Thyroid gland (tissue), 4 donors: ENCODE results near the gene COL20A1. TPM values are rescaled to one million over a fixed set of nuclear protein-coding genes. Genes with fewer than 3 reads are reported as not detected.
A peak's percentile ranks its signal among the peaks of the same experiment; 100 is the strongest.

ENCODE experiments used
- DNase-seq, 2 donors: peaks; one replicate each; pipeline ENCODE4 v3.0.0-alpha.2; 2019
- H3K27ac ChIP-seq, 3 donors: fragments of 200-600 bp; sonication (generic); 1 replicate in 2 of 3; 2 replicates in 1 of 3; pipeline ENCODE4 v1.5.1; 2016 to 2019; ENCODE audit warnings: mild to moderate bottlenecking in 1 of 3, moderate library complexity in 1 of 3
- H3K27me3 ChIP-seq: fragments of 200-600 bp; sonication (generic); one replicate; pipeline ENCODE4 v1.5.1; 2019
- H3K36me3 ChIP-seq, 2 donors: fragments of 200-600 bp; sonication (generic); one replicate each; pipeline ENCODE4 v1.5.1; 2016 to 2019
- H3K4me1 ChIP-seq, 2 donors: fragments of 200-600 bp; sonication (generic); one replicate each; pipeline ENCODE4 v1.5.1; 2017 to 2019
- H3K4me3 ChIP-seq, 3 donors: fragments of 200-600 bp; sonication (generic); replicated peaks in 1 of 3; 1 replicate in 2 of 3; 2 replicates in 1 of 3; pipeline ENCODE4 v1.5.1; 2016; ENCODE audit warnings: mild to moderate bottlenecking in 1 of 3
- H3K9me3 ChIP-seq: fragments of 200-600 bp; sonication (generic); one replicate; pipeline ENCODE4 v1.5.1; 2017
- POLR2A ChIP-seq, 2 donors: fragments of 450-650 bp; IDR thresholded peaks; one replicate each; pipeline ENCODE4 v1.6.1; 2017; ENCODE audit warnings: antibody characterized with exemption in 2 of 2, mild to moderate bottlenecking in 2 of 2, moderate library complexity in 1 of 2
- WGBS, 2 donors: methylation state at CpG; one replicate each; pipeline ENCODE4 v1.1.5; 2017; 5-methylcytosine and 5-hydroxymethylcytosine counted together
- intact Hi-C: fragments of 100-400 bp; cut with DNase I; formaldehyde crosslinking; loops from one replicate; pipeline ENCODE4 v1.15.1; 2023
- total RNA-seq, 4 donors: library from RNA; depleted of rRNA; stranded (reverse); fragments of >200 nt; gene quantifications; one replicate each; pipeline ENCODE4 v1.2.3, GENCODE V29; 2016
- TF ChIP-seq, protein P1 (sequence below), 6 experiments: fragments of 200-600 bp in 3 of 6; fragments of 450-650 bp in 3 of 6; sonication (generic) in 3 of 6; IDR thresholded peaks; one replicate each; pipeline ENCODE4 v1.5.1; 2016 to 2019; ENCODE audit warnings: antibody characterized with exemption in 6 of 6, mild to moderate bottlenecking in 2 of 6, inconsistent platforms in 1 of 6, moderate library complexity in 1 of 6

COL20A1 gene
- total RNA-seq, 4 donors from 2014 or later: 0.13 TPM; not detected in 3

GRCh38 chr20:63366390-63367365, 73.7 kb downstream of the COL20A1 start:
- intact Hi-C loops: no loop called here
- no peak overlapping the region for H3K27ac ChIP-seq
- WGBS, 2 donors: 49 to 62% methylated on average over 14 to 19 of the region's 30 CpGs
- peak; percentile 35 to 51 for DNase-seq
- no peaks in the 10 kb centered on the region for H3K9me3 ChIP-seq
- no peaks in the 10 kb centered on the region for H3K4me1 ChIP-seq
- TF ChIP-seq, protein P1, sequence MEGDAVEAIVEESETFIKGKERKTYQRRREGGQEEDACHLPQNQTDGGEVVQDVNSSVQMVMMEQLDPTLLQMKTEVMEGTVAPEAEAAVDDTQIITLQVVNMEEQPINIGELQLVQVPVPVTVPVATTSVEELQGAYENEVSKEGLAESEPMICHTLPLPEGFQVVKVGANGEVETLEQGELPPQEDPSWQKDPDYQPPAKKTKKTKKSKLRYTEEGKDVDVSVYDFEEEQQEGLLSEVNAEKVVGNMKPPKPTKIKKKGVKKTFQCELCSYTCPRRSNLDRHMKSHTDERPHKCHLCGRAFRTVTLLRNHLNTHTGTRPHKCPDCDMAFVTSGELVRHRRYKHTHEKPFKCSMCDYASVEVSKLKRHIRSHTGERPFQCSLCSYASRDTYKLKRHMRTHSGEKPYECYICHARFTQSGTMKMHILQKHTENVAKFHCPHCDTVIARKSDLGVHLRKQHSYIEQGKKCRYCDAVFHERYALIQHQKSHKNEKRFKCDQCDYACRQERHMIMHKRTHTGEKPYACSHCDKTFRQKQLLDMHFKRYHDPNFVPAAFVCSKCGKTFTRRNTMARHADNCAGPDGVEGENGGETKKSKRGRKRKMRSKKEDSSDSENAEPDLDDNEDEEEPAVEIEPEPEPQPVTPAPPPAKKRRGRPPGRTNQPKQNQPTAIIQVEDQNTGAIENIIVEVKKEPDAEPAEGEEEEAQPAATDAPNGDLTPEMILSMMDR (IDR thresholded peaks at IDR 0.05): no peak
- TF ChIP-seq POLR2A (IDR thresholded peaks at IDR 0.05): no peak
- no peak overlapping the region for H3K4me3 ChIP-seq
- no peaks in the 10 kb centered on the region for H3K27me3 ChIP-seq
- H3K36me3 ChIP-seq: no peaks in the 10 kb centered on the region

- H3K4me1 ChIP-seq: no peaks in the 10 kb centered on the region
- no peak overlapping the region for H3K4me3 ChIP-seq
- H3K27ac ChIP-seq: no peak overlapping the region
- no peak for DNase-seq
- intact Hi-C loops: no loop called here
- TF ChIP-seq POLR2A (IDR thresholded peaks at IDR 0.05): no peak
- TF ChIP-seq, protein P1 (IDR thresholded peaks at IDR 0.05): no peak
- WGBS, 2 donors: 40% methylated on average over 2 to 4 of the region's 24 CpGs
- no peaks in the 10 kb centered on the region for H3K36me3 ChIP-seq
- no peaks in the 10 kb centered on the region for H3K9me3 ChIP-seq
- H3K27me3 ChIP-seq: no peaks in the 10 kb centered on the region
Measured at GRCh38 chr20:63367446-63368055, 74.6 kb downstream of the COL20A1 start.

GRCh38 chr20:63368151-63368550, 75.2 kb downstream of the COL20A1 start:
- DNase-seq: no peak
- H3K36me3 ChIP-seq: no peaks in the 10 kb centered on the region
- TF ChIP-seq POLR2A (IDR thresholded peaks at IDR 0.05): no peak
- TF ChIP-seq, protein P1 (IDR thresholded peaks at IDR 0.05): no peak
- H3K27ac ChIP-seq: no peak overlapping the region
- H3K27me3 ChIP-seq: no peaks in the 10 kb centered on the region
- no peaks in the 10 kb centered on the region for H3K9me3 ChIP-seq
- intact Hi-C loops: no loop called here
- H3K4me1 ChIP-seq: no peaks in the 10 kb centered on the region
- 87 to 88% methylated on average over 6 to 8 of the region's 8 CpGs for whole genome bisulfite sequencing, 2 donors
- H3K4me3 ChIP-seq: no peak overlapping the region

DNA sequence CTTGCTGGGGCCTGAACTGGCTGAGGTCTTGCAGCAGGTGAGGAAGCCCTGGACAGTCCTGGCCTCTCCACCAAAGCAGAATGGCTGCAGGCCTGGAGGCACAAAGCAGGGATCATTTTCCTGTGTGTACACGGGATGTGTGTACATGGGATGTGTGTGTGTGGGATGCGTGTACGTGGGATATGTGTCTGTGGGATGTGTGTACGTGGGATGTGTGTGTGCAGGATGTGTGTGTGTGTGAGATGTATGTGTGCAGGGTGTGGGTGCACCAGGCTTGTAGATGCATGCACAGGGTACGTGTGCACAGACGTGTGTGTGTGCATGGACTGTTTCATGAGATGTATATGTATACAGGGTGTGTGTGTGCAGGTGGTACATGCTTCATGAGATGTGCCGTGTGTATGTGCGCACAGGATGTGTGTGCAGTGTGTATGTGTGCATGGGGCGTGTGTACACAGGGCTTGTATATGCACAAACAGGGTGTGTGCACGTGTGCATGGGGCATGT, 76.1 kb downstream of the COL20A1 start:
- 94% methylated on average over 10 of the region's 10 CpGs for WGBS, 2 donors
- no peak overlapping the region for H3K27ac ChIP-seq
- H3K4me3 ChIP-seq: no peak overlapping the region
- DNase-seq: no peak
- no peaks in the 10 kb centered on the region for H3K27me3 ChIP-seq
- H3K36me3 ChIP-seq: no peaks in the 10 kb centered on the region
- intact Hi-C loops: no loop called here
- H3K9me3 ChIP-seq: no peaks in the 10 kb centered on the region
- no peak for TF ChIP-seq POLR2A (IDR thresholded peaks at IDR 0.05)
- no peaks in the 10 kb centered on the region for H3K4me1 ChIP-seq

- Histone ChIP-seq H3K9me3 (no peaks in the 10 kb centered on the region), H3K4me3 (no peak overlapping the region), H3K4me1 (no peaks in the 10 kb centered on the region), H3K27ac (no peak overlapping the region), H3K27me3 (no peaks in the 10 kb centered on the region), H3K36me3 (no peaks in the 10 kb centered on the region)
- no peak for DNase-seq
- intact Hi-C loops: no loop called here
- TF ChIP-seq POLR2A (IDR thresholded peaks at IDR 0.05): no peak
- TF ChIP-seq, protein P1 (IDR thresholded peaks at IDR 0.05): no peak
- WGBS, 2 donors: 33 to 69% methylated on average over 11 to 20 of the region's 24 CpGs
Measured at GRCh38 chr20:63369724-63370617, 77.0 kb downstream of the COL20A1 start.
